Endothelial cell (in vitro differentiated cells): ENCODE measurements around the gene FAM83F. TPM values are rescaled to one million over a fixed set of nuclear protein-coding genes. Genes with fewer than 3 reads are reported as not detected.

Experiments used
- DNase-seq: peaks from one replicate; pipeline ENCODE4 v3.0.0; 2021; ENCODE audit warnings: low spot score
- H3K27ac Mint-ChIP-seq: one replicate; pipeline ENCODE4 v1.8.0; 2021; ENCODE audit warnings: mixed read lengths, inconsistent platforms; ENCODE audit not compliant: unreplicated experiment
- H3K27me3 Mint-ChIP-seq: one replicate; pipeline ENCODE4 v1.8.0; 2021; ENCODE audit warnings: mild to moderate bottlenecking, moderate library complexity, mixed read lengths, inconsistent platforms; ENCODE audit not compliant: unreplicated experiment
- H3K36me3 Mint-ChIP-seq: one replicate; pipeline ENCODE4 v1.8.0; 2021; ENCODE audit warnings: mild to moderate bottlenecking, low read depth, mixed read lengths, inconsistent platforms; ENCODE audit not compliant: unreplicated experiment
- H3K4me1 Mint-ChIP-seq: one replicate; pipeline ENCODE4 v1.8.0; 2021; ENCODE audit warnings: mild to moderate bottlenecking, mixed read lengths, inconsistent platforms; ENCODE audit not compliant: unreplicated experiment
- H3K4me3 Mint-ChIP-seq: one replicate; pipeline ENCODE4 v1.8.0; 2021; ENCODE audit warnings: mild to moderate bottlenecking, mixed read lengths, inconsistent platforms; ENCODE audit not compliant: unreplicated experiment
- H3K9me3 Mint-ChIP-seq: one replicate; pipeline ENCODE4 v1.8.0; 2021; ENCODE audit warnings: mixed read lengths, inconsistent platforms; ENCODE audit not compliant: unreplicated experiment
- CTCF ChIP-seq: fragments of 200-600 bp; sonication (generic); IDR thresholded peaks from one replicate; pipeline ENCODE4 v1.5.0; 2021; ENCODE audit warnings: antibody characterized with exemption; ENCODE audit not compliant: unreplicated experiment
- total RNA-seq: library from RNA; stranded (reverse); fragmentation: NEBNext Ultra II Directional; extraction: Animal tissue kit (Norgen Biotek cat#: 25700); gene quantifications from one replicate; pipeline ENCODE4 v1.2.1, GENCODE V29; 2021; ENCODE audit not compliant: unreplicated experiment

FAM83F gene
- total RNA-seq, 1 donor from 2014 or later, result 3.5 TPM

GRCh38 chr22:40076702-40077645 lies 82.2 kb downstream of the FAM83F start:
- no peak overlapping the region for H3K27ac Mint-ChIP-seq

DNA sequence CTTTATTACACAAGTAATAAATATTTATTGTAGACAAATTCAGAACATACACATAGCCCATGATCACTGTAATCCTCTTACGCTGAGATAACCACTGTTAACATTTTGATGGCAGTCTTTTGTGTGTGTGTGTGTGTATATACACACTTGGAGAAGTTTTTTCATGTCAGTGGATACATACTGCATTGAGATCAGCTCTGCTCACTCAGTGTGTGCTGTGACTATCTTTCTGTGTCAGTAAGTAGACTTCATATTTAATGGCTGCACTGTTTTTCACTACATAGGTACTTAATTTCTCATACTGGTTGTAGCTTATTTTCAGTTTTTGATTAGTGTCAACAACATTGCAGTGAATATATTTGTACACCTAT lies 82.9 kb downstream of the FAM83F start:
- DNase-seq, result no peak
- H3K4me1 Mint-ChIP-seq, result peaks cover 5% of the 10 kb centered on the region
- no peaks in the 10 kb centered on the region for H3K27me3 Mint-ChIP-seq
- H3K36me3 Mint-ChIP-seq, result no peaks in the 10 kb centered on the region
- no peak overlapping the region for H3K4me3 Mint-ChIP-seq
- TF ChIP-seq CTCF, result no peak
- no peaks in the 10 kb centered on the region for H3K9me3 Mint-ChIP-seq
- H3K27ac Mint-ChIP-seq, result no peak overlapping the region

More at GRCh38 chr22:40076702-40077645, 82.2 kb downstream of the FAM83F start:
- no peak for TF ChIP-seq CTCF
- Mint-ChIP-seq H3K4me3 (no peak overlapping the region), H3K27me3 (no peaks in the 10 kb centered on the region), H3K4me1 (peaks cover 5% of the 10 kb centered on the region), H3K36me3 (no peaks in the 10 kb centered on the region), H3K9me3 (no peaks in the 10 kb centered on the region)
- no peak for DNase-seq

DNA sequence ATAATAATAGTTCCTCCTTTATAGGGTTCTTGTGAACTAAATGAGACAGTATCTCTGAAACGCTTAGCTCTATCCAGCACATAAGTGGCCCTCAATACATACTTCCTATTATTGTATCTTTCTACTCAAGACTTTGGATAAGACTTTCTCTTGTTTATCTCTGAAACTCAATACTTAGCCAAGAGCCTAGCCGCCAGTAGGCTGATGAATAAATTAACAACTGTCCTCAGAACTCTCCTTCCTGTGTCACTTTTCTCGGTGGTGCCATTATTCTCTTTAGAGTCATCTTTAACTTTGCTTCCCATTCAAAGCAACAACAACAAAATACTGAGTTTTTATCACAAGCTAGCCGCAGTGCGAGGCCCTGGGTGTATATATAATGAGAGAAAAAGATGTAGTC lies 86.9 kb downstream of the FAM83F start:
- DNase-seq, result no peak
- no peaks in the 10 kb centered on the region for H3K27me3 Mint-ChIP-seq
- H3K36me3 Mint-ChIP-seq, result no peaks in the 10 kb centered on the region
- H3K9me3 Mint-ChIP-seq, result no peaks in the 10 kb centered on the region
- no peak overlapping the region for H3K4me3 Mint-ChIP-seq
- H3K27ac Mint-ChIP-seq, result no peak overlapping the region
- no peak for TF ChIP-seq CTCF
- H3K4me1 Mint-ChIP-seq, result peaks cover 3% of the 10 kb centered on the region

GRCh38 chr22:40082184-40082583 lies 87.4 kb downstream of the FAM83F start:
- TF ChIP-seq CTCF, result no peak
- H3K27me3 Mint-ChIP-seq, result no peaks in the 10 kb centered on the region
- H3K4me1 Mint-ChIP-seq, result peaks cover 1% of the 10 kb centered on the region
- no peak overlapping the region for H3K27ac Mint-ChIP-seq
- no peaks in the 10 kb centered on the region for H3K36me3 Mint-ChIP-seq
- DNase-seq, result no peak
- H3K9me3 Mint-ChIP-seq, result no peaks in the 10 kb centered on the region
- H3K4me3 Mint-ChIP-seq, result no peak overlapping the region

DNA sequence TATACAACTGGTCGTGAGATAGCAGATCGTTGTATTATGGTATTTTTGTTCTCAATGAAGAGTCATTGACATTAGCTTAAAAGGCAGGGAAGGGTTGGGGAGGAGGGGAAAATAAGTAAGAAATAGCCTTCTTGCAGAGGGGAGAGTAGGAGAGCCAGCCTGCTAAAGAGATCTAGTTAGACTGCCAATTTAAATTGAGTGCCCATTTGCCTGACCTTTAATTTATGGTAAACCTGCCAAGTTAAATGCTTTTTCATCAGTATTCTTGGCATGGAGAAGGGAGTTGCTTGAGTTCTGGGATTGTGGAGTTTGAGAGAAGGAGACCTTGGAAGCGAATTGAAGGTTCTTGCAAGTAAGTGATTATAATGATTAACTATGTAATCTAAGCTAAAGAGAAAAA lies 89.0 kb downstream of the FAM83F start:
- Mint-ChIP-seq H3K4me1 (no peaks in the 10 kb centered on the region), H3K27me3 (no peaks in the 10 kb centered on the region), H3K9me3 (no peaks in the 10 kb centered on the region), H3K4me3 (no peak overlapping the region), H3K36me3 (no peaks in the 10 kb centered on the region), H3K27ac (no peak overlapping the region)
- TF ChIP-seq CTCF, result no peak
- DNase-seq, result no peak
